H1 (cell line): ENCODE results near the gene NIPAL1. TPM values are rescaled to one million over a fixed set of nuclear protein-coding genes. Genes with fewer than 3 reads are reported as not detected.

ENCODE experiments used
- TAF7 ChIP-seq: optimal IDR thresholded peaks from 2 replicates; pipeline ENCODE3; 2011; ENCODE audit warnings: low read depth, mild to moderate bottlenecking, inconsistent platforms, low read length, moderate library complexity, borderline replicate concordance
- polyA plus RNA-seq, 7 experiments: library from polyadenylated mRNA; depleted of rRNA in 3 of 7; stranded (reverse) in 5 of 7; unstranded in 2 of 7; fragments of >200 nt in 5 of 7; fragments of 200-250 nt in 2 of 7; gene quantifications; 1 replicate in 5 of 7; 2 replicates in 1 of 7; 4 replicates in 1 of 7; pipeline versions ENCODE4 v1.2.1 to v1.2.3, GENCODE V29; 2011 to 2013; ENCODE audit warnings: missing spikeins in 2 of 7, mixed read lengths in 2 of 7
- total RNA-seq: library from RNA; stranded (reverse); fragmentation: NEBNext Ultra II Directional; extraction: Animal tissue kit (Norgen Biotek cat#: 25700); gene quantifications from 2 replicates; pipeline ENCODE4 v1.2.1, GENCODE V29; 2021

Gene NIPAL1
- total and polyA plus RNA-seq, 2 of the 8 experiments (the other 6 are each of a cell fraction or from before 2014, with no cell fraction given): 1.4 to 4.9 TPM

- no peak for TF ChIP-seq TAF7
Observed at GRCh38 chr4:48021100-48021499, 4.5 kb downstream of the NIPAL1 start (continued).
